Measurements from ENCODE around the gene TDRD1.
A peak's percentile ranks its signal among the peaks of the same experiment; 100 is the strongest.
"Not testable (repeated sequence)": the region's sequence is repeated elsewhere in the genome, so short reads cannot be mapped to it uniquely, and the experiment has no call there.

Gene TDRD1

GRCh38 chr10:114179148-114179547 is at the start of gene TDRD1:
Gene TDRD1 (plus strand): TSS chr10:114179353. CDS start chr10:114187832, 8,479 bp downstream.
- DNase-seq: no peak

GRCh38 chr10:114131094-114131493 is 48.1 kb upstream of the TDRD1 start:
- no peak for DNase-seq

GRCh38 chr10:114135476-114135875 is 43.7 kb upstream of the TDRD1 start:
- DNase-seq: no peak

- DNase-seq: no peak
Measured at GRCh38 chr10:114138581-114138980, 40.6 kb upstream of the TDRD1 start.

- no peak for DNase-seq
Measured at GRCh38 chr10:114140036-114140435, 39.1 kb upstream of the TDRD1 start.

- not testable (repeated sequence) for DNase-seq
Measured at GRCh38 chr10:114140827-114141226, 38.3 kb upstream of the TDRD1 start.

- no peak for DNase-seq
Measured at GRCh38 chr10:114142018-114142417, 37.1 kb upstream of the TDRD1 start.

- no peak for DNase-seq
Measured at GRCh38 chr10:114143160-114143559, 36.0 kb upstream of the TDRD1 start.

- DNase-seq: not testable (repeated sequence)
Measured at GRCh38 chr10:114149476-114149875, 29.7 kb upstream of the TDRD1 start.

GRCh38 chr10:114151486-114151885 is 27.7 kb upstream of the TDRD1 start:
- DNase-seq: no peak

GRCh38 chr10:114151892-114152291 is 27.3 kb upstream of the TDRD1 start:
- no peak for DNase-seq

- DNase-seq: no peak
Measured at GRCh38 chr10:114157912-114158311, 21.2 kb upstream of the TDRD1 start.

GRCh38 chr10:114163062-114163461 is 16.1 kb upstream of the TDRD1 start:
- DNase-seq: no peak

GRCh38 chr10:114166043-114166442 is 13.1 kb upstream of the TDRD1 start:
- DNase-seq: no peak

GRCh38 chr10:114166494-114166893 is 12.7 kb upstream of the TDRD1 start:
- no peak for DNase-seq

- DNase-seq: no peak
Measured at GRCh38 chr10:114167985-114168384, 11.2 kb upstream of the TDRD1 start.

GRCh38 chr10:114168450-114169009 is 10.6 kb upstream of the TDRD1 start:
- DNase-seq: no peak

GRCh38 chr10:114172216-114172615 is 6.9 kb upstream of the TDRD1 start:
- no peak for DNase-seq

GRCh38 chr10:114172776-114173602 is 6.2 kb upstream of the TDRD1 start:
- peak; percentile 10 for DNase-seq

GRCh38 chr10:114173603-114173920 is 5.6 kb upstream of the TDRD1 start:
- no peak for DNase-seq

- peak; percentile 95 for DNase-seq
Measured at GRCh38 chr10:114173921-114174694, 5.0 kb upstream of the TDRD1 start, which contains the start of gene CCDC186. Gene CCDC186 (minus strand): TSS chr10:114174203. CDS start chr10:114163268, 10,935 bp downstream.

- DNase-seq: no peak
Measured at GRCh38 chr10:114174695-114175188, 4.4 kb upstream of the TDRD1 start.

GRCh38 chr10:114175667-114176066 is 3.5 kb upstream of the TDRD1 start:
- DNase-seq: no peak

- no peak for DNase-seq
Measured at GRCh38 chr10:114176511-114176910, 2.6 kb upstream of the TDRD1 start.
